Spleen (tissue), 11 donors: ENCODE data around the gene PCDHB3. TPM values are rescaled to one million over a fixed set of nuclear protein-coding genes. Genes with fewer than 3 reads are reported as not detected.
"Not testable (repeated sequence)": the region's sequence is repeated elsewhere in the genome, so short reads cannot be mapped to it uniquely, and the experiment has no call there.

Source experiments
- DNase-seq: peaks from one replicate; pipeline ENCODE4 v3.0.0-alpha.2; 2020
- H3K27ac ChIP-seq, 8 donors: fragments of 200-600 bp; sonication (generic) in 7 of 8; 1 replicate in 4 of 8; 2 replicates in 4 of 8; pipeline versions ENCODE4 v1.5.0 to v1.8.0; 2016 to 2021; ENCODE audit warnings: inconsistent platforms in 4 of 8, mild to moderate bottlenecking in 4 of 8, moderate library complexity in 1 of 8
- H3K27me3 ChIP-seq, 7 donors: fragments of 200-600 bp; sonication (generic) in 6 of 7; replicated peaks in 1 of 7; 1 replicate in 4 of 7; 2 replicates in 3 of 7; pipeline versions ENCODE4 v1.5.0 to v1.8.0; 2016 to 2021; ENCODE audit warnings: inconsistent platforms in 3 of 7, mild to moderate bottlenecking in 1 of 7
- H3K36me3 ChIP-seq, 6 donors: fragments of 200-600 bp; sonication (generic) in 5 of 6; 1 replicate in 4 of 6; 2 replicates in 2 of 6; pipeline versions ENCODE4 v1.5.0 to v1.8.0; 2016 to 2021; ENCODE audit warnings: inconsistent platforms in 2 of 6
- H3K4me1 ChIP-seq, 6 donors: fragments of 200-600 bp; sonication (generic) in 5 of 6; 1 replicate in 3 of 6; 2 replicates in 3 of 6; pipeline versions ENCODE4 v1.5.0 to v1.8.0; 2016 to 2021; ENCODE audit warnings: inconsistent platforms in 3 of 6
- H3K4me3 ChIP-seq, 8 donors: fragments of 200-600 bp; sonication (generic) in 7 of 8; 1 replicate in 4 of 8; 2 replicates in 4 of 8; pipeline versions ENCODE4 v1.5.0 to v1.8.0; 2016 to 2021; ENCODE audit warnings: inconsistent platforms in 4 of 8, mild to moderate bottlenecking in 4 of 8, moderate library complexity in 2 of 8
- H3K9me3 ChIP-seq, 8 donors: fragments of 200-600 bp; sonication (generic) in 7 of 8; 1 replicate in 4 of 8; 2 replicates in 4 of 8; pipeline versions ENCODE4 v1.5.0 to v1.8.0; 2016 to 2021; ENCODE audit warnings: inconsistent platforms in 4 of 8
- CTCF ChIP-seq, 11 experiments: fragments of 200-600 bp in 7 of 11; fragments of 450-650 bp in 4 of 11; sonication (generic) in 4 of 11; IDR thresholded peaks in 8 of 11; conservative IDR thresholded peaks in 3 of 11; 1 replicate in 7 of 11; 2 replicates in 4 of 11; pipeline versions ENCODE4 v1.4.0 to v1.8.0; 2016 to 2021; ENCODE audit warnings: antibody characterized with exemption in 11 of 11, inconsistent platforms in 4 of 11, mild to moderate bottlenecking in 1 of 11
- POLR2A ChIP-seq, 3 donors: fragments of 450-650 bp; IDR thresholded peaks; one replicate each; pipeline ENCODE4 v1.5.1; 2017; ENCODE audit warnings: antibody characterized with exemption in 3 of 3, mild to moderate bottlenecking in 1 of 3
- POLR2AphosphoS5 ChIP-seq, 3 donors: sonication (generic); formaldehyde crosslinking; IDR thresholded peaks; one replicate each; pipeline ENCODE4 v1.5.1; 2017; ENCODE audit warnings: antibody characterized with exemption in 3 of 3
- WGBS, 5 donors: extraction: QIAGEN DNeasy Blood & Tissue Kit in 3 of 5; methylation state at CpG; one replicate each; pipeline versions ENCODE4 v1.1.5 to v1.1.7; 2013 to 2018; 5-methylcytosine and 5-hydroxymethylcytosine counted together
- intact Hi-C: fragments of 100-400 bp; cut with DNase I; formaldehyde crosslinking; loops from one replicate; pipeline ENCODE4 v1.15.0; 2023; ENCODE audit warnings: low total_unique reads
- polyA plus RNA-seq, 3 donors: library from polyadenylated mRNA; stranded (reverse); fragments of 200-250 nt; gene quantifications; one replicate each; pipeline ENCODE4 v1.2.1, GENCODE V29; 2013
- total RNA-seq, 7 donors: library from RNA; depleted of rRNA in 3 of 7; stranded (reverse); fragments of >200 nt in 3 of 7; fragmentation: NEBNext Ultra II Directional in 4 of 7; extraction: Animal tissue kit (Norgen Biotek cat#: 25700) in 4 of 7; gene quantifications; one replicate each; pipeline versions ENCODE4 v1.1.0 to v1.2.1, GENCODE V29; 2016 to 2021
- donor health status: healthy with polysubstance abuse.
- donor health status: DM: no; HTN: no; CAD: no; lungs with moderate emphysema.
- donor health status: DM: no; HTN: no; CAD: no.
- donor health status: Bipolar disorder and iron deficiency.
- donor health status: healthy.
- donor health status: DM: no; HTN: no; CAD: no.
- donor health status: DM: yes; HTN: yes; CAD: no.

The PCDHB3 gene
- total and polyA plus RNA-seq, 10 donors, result 0.08 to 3.1 (median 0.97) TPM; not detected in 1

- Histone ChIP-seq H3K27ac (no peak overlapping the region), H3K4me3 (no peak overlapping the region), H3K36me3 (no peaks in the 10 kb centered on the region), H3K27me3 (peaks cover 0 to 33% (median 0%) of the 10 kb centered on the region in 7 donors), H3K9me3 (peaks cover 0 to 54% (median 29%) of the 10 kb centered on the region in 8 donors), H3K4me1 (no peaks in the 10 kb centered on the region)
- TF ChIP-seq CTCF (IDR thresholded peaks at IDR 0.05 in 8 of 11, conservative IDR thresholded peaks at IDR 0.05 in 3 of 11), result no peak
- TF ChIP-seq POLR2A (IDR thresholded peaks at IDR 0.05), result no peak
- TF ChIP-seq POLR2AphosphoS5 (IDR thresholded peaks at IDR 0.05), result no peak
- 65 to 86% (median 84%) methylated on average over 2 of the region's 2 CpGs for WGBS, 5 donors
- intact Hi-C loops, result no loop called here
- DNase-seq, result no peak
These were observed 5.1 kb downstream of the PCDHB3 start for GRCh38 chr5:141105350-141105749.

GRCh38 chr5:141119250-141119649 lies 19.0 kb downstream of the PCDHB3 start:
- 31 to 51% (median 40%) methylated on average over 2 of the region's 2 CpGs for WGBS, 5 donors

GRCh38 chr5:141121563-141121962 lies 21.3 kb downstream of the PCDHB3 start, which contains the start of gene PCDHB4:
PCDHB4 (plus strand) TSS chr5:141121818; CDS start chr5:141121999, 181 bp downstream.
- no peak for DNase-seq
- Histone ChIP-seq H3K27ac (no peak within 1 kb of the TSS), H3K4me1 (no peaks in the 10 kb centered on the region), H3K27me3 (peaks cover 0 to 50% (median 0%) of the 10 kb centered on the region in 7 donors), H3K9me3 (peaks cover 0 to 68% (median 36%) of the 10 kb centered on the region in 8 donors), H3K36me3 (no peaks in the 10 kb centered on the region), H3K4me3 (peak within 1 kb of the TSS in 3 of 8 donors; percentile 9 to 32 (median 19))
- intact Hi-C loops, result no loop called here
- 17 to 28% (median 23%) methylated on average over 16 of the region's 16 CpGs for WGBS, 5 donors
- no peak for TF ChIP-seq CTCF (IDR thresholded peaks at IDR 0.05 in 8 of 11, conservative IDR thresholded peaks at IDR 0.05 in 3 of 11)
- no peak for TF ChIP-seq POLR2AphosphoS5 (IDR thresholded peaks at IDR 0.05)
- TF ChIP-seq POLR2A (IDR thresholded peaks at IDR 0.05), result no peak

More at GRCh38 chr5:141119250-141119649, 19.0 kb downstream of the PCDHB3 start:
- Histone ChIP-seq H3K36me3 (no peaks in the 10 kb centered on the region), H3K4me3 (no peak overlapping the region), H3K9me3 (peaks cover 0 to 82% (median 56%) of the 10 kb centered on the region in 8 donors), H3K27me3 (peaks cover 0 to 38% (median 0%) of the 10 kb centered on the region in 7 donors), H3K27ac (no peak overlapping the region), H3K4me1 (no peaks in the 10 kb centered on the region)
- DNase-seq, result no peak
- intact Hi-C loops, result no loop called here
- no peak for TF ChIP-seq POLR2AphosphoS5 (IDR thresholded peaks at IDR 0.05)
- TF ChIP-seq POLR2A (IDR thresholded peaks at IDR 0.05), result no peak
- no peak for TF ChIP-seq CTCF (IDR thresholded peaks at IDR 0.05 in 8 of 11, conservative IDR thresholded peaks at IDR 0.05 in 3 of 11)

- peak overlapping the region in 3 of 8 donors; percentile 9 to 32 (median 19) for H3K4me3 ChIP-seq
- intact Hi-C loops, result no loop called here
- TF ChIP-seq POLR2A (IDR thresholded peaks at IDR 0.05), result no peak
- no peak for TF ChIP-seq CTCF (IDR thresholded peaks at IDR 0.05 in 8 of 11, conservative IDR thresholded peaks at IDR 0.05 in 3 of 11)
- no peak for TF ChIP-seq POLR2AphosphoS5 (IDR thresholded peaks at IDR 0.05)
- H3K36me3 ChIP-seq, result no peaks in the 10 kb centered on the region
- no peak overlapping the region for H3K27ac ChIP-seq
- H3K27me3 ChIP-seq, result peaks cover 0 to 54% (median 0%) of the 10 kb centered on the region in 7 donors
- H3K9me3 ChIP-seq, result peaks cover 0 to 66% (median 31%) of the 10 kb centered on the region in 8 donors
- H3K4me1 ChIP-seq, result no peaks in the 10 kb centered on the region
- no peak for DNase-seq
- 34 to 48% (median 45%) methylated on average over 12 of the region's 12 CpGs for WGBS, 5 donors
These were observed 21.7 kb downstream of the PCDHB3 start for GRCh38 chr5:141121985-141122384.

GRCh38 chr5:141123396-141124135 lies 23.3 kb downstream of the PCDHB3 start:
- H3K36me3 ChIP-seq, DNase-seq, intact Hi-C loops, H3K4me1 ChIP-seq, H3K27ac ChIP-seq, H3K4me3 ChIP-seq: not testable (repeated sequence)
- 28 to 51% (median 35%) methylated on average over 16 to 67 of the region's 73 CpGs for WGBS, 5 donors
- Histone ChIP-seq H3K9me3 (peaks cover 0 to 52% (median 27%) of the 10 kb centered on the region in 8 donors), H3K27me3 (peaks cover 0 to 55% (median 0%) of the 10 kb centered on the region in 7 donors)
